Neural progenitor cell (in vitro differentiated cells): ENCODE results near the gene LRRC17. TPM values are rescaled to one million over a fixed set of nuclear protein-coding genes. Genes with fewer than 3 reads are reported as not detected.

Experiments
- DNase-seq: peaks from one replicate; pipeline ENCODE4 v3.0.0-alpha.2; 2016; ENCODE audit warnings: low spot score
- H2AFZ ChIP-seq: fragments of 200-600 bp; sonication (generic); replicated peaks from 2 replicates; pipeline ENCODE4 v1.6.1; 2016; ENCODE audit warnings: antibody characterized with exemption
- H3F3A ChIP-seq: fragments of 200-600 bp; sonication (generic); 2 replicates; pipeline ENCODE4 v1.6.1; 2016; ENCODE audit warnings: antibody characterized with exemption, low read depth
- H3K27ac ChIP-seq: fragments of 200-600 bp; sonication (generic); 2 replicates; pipeline ENCODE4 v1.5.1; 2016; ENCODE audit warnings: mild to moderate bottlenecking
- H3K27me3 ChIP-seq: fragments of 200-600 bp; sonication (generic); 2 replicates; pipeline ENCODE4 v1.6.1; 2016; ENCODE audit warnings: mild to moderate bottlenecking, moderate library complexity
- H3K36me3 ChIP-seq: fragments of 200-600 bp; sonication (generic); 2 replicates; pipeline ENCODE4 v1.5.1; 2016
- H3K4me1 ChIP-seq: fragments of 200-600 bp; sonication (generic); 2 replicates; pipeline ENCODE4 v1.6.1; 2016; ENCODE audit warnings: mixed run types
- H3K4me2 ChIP-seq: fragments of 200-600 bp; sonication (generic); 2 replicates; pipeline ENCODE4 v1.6.1; 2016
- H3K4me3 ChIP-seq: fragments of 200-600 bp; sonication (generic); 2 replicates; pipeline ENCODE4 v1.5.1; 2016
- H3K79me2 ChIP-seq: fragments of 200-600 bp; sonication (generic); 2 replicates; pipeline ENCODE4 v1.6.1; 2016; ENCODE audit warnings: low read depth
- H3K9ac ChIP-seq: fragments of 200-600 bp; sonication (generic); 2 replicates; pipeline ENCODE4 v1.6.1; 2016
- H3K9me3 ChIP-seq: fragments of 200-600 bp; sonication (generic); 2 replicates; pipeline ENCODE4 v1.5.1; 2016; ENCODE audit warnings: low read depth
- H4K20me1 ChIP-seq: fragments of 200-600 bp; sonication (generic); 2 replicates; pipeline ENCODE4 v1.6.1; 2016; ENCODE audit warnings: low read depth
- H3K27ac Mint-ChIP-seq: 3 replicates; pipeline ENCODE4 v1.8.0; 2021; ENCODE audit warnings: mixed read lengths
- H3K27me3 Mint-ChIP-seq: 2 replicates; pipeline ENCODE4 v1.8.0; 2022; ENCODE audit warnings: low read depth, mild to moderate bottlenecking, inconsistent platforms, moderate library complexity, mixed read lengths; ENCODE audit not compliant: insufficient read depth
- H3K36me3 Mint-ChIP-seq: 3 replicates; pipeline ENCODE4 v1.8.0; 2021; ENCODE audit warnings: mixed read lengths
- H3K4me1 Mint-ChIP-seq: 3 replicates; pipeline ENCODE4 v1.8.0; 2021; ENCODE audit warnings: mixed read lengths
- H3K4me3 Mint-ChIP-seq: 3 replicates; pipeline ENCODE4 v1.8.0; 2021; ENCODE audit warnings: mild to moderate bottlenecking, moderate library complexity, mixed read lengths
- H3K9me3 Mint-ChIP-seq: 3 replicates; pipeline ENCODE4 v1.8.0; 2020; ENCODE audit warnings: mixed read lengths
- EZH2 ChIP-seq: fragments of 200-600 bp; sonication (generic); IDR thresholded peaks from 2 replicates; pipeline ENCODE4 v1.6.1; 2017; ENCODE audit warnings: antibody characterized with exemption, mild to moderate bottlenecking, moderate library complexity
- EZH2phosphoT487 ChIP-seq: fragments of 200-600 bp; sonication (generic); IDR thresholded peaks from 2 replicates; pipeline ENCODE4 v1.6.1; 2017; ENCODE audit warnings: antibody characterized with exemption
- total RNA-seq: library from RNA; depleted of rRNA; stranded (reverse); fragments of >200 nt; gene quantifications from 2 replicates; pipeline ENCODE4 v1.2.3, GENCODE V29; 2015; ENCODE audit warnings: low replicate concordance
- TF ChIP-seq, protein P1 (sequence below): fragments of 200-600 bp; sonication (generic); IDR thresholded peaks from 2 replicates; pipeline ENCODE4 v1.5.1; 2017; ENCODE audit warnings: antibody characterized with exemption, mild to moderate bottlenecking

The LRRC17 gene
- total RNA-seq, 1 donor from 2014 or later = 4.6 TPM

DNA sequence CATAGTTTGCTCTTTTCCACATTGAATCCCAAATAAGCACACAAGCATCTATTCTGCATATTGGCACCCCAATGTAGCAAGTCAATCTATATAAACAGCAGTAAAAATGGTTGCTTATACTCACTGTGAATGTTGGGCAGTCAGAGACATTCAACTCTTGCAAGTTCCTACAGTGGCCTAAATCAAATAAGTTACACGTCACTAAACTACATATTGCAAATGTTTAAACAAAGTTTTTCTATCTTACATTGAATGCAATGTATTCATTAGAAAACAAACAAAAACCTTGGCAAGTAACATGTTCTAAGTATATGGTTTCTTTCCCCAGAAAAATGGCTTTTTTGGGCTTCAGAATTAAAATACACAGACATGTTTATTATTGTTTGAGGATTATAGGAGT, 19.0 kb downstream of the LRRC17 start:
- H3K4me1 ChIP-seq = peaks cover 46% of the 10 kb centered on the region
- no peaks in the 10 kb centered on the region for H3K36me3 ChIP-seq
- no peaks in the 10 kb centered on the region for H3K27me3 ChIP-seq
- no peaks in the 10 kb centered on the region for H3K9me3 ChIP-seq
- no peak overlapping the region for H2AFZ ChIP-seq
- H3K9me3 Mint-ChIP-seq = no peaks in the 10 kb centered on the region
- no peak overlapping the region for H3K4me3 ChIP-seq
- peaks cover 2% of the 10 kb centered on the region for H3K36me3 Mint-ChIP-seq
- H3K27ac ChIP-seq = no peak overlapping the region
- H3K79me2 ChIP-seq = no peaks in the 10 kb centered on the region
- H3K4me2 ChIP-seq = no peak overlapping the region
- no peak overlapping the region for H3K27ac Mint-ChIP-seq
- peaks cover 32% of the 10 kb centered on the region for H3K4me1 Mint-ChIP-seq
- H3K27me3 Mint-ChIP-seq = peaks cover 2% of the 10 kb centered on the region
- H4K20me1 ChIP-seq = no peaks in the 10 kb centered on the region
- no peak overlapping the region for H3K4me3 Mint-ChIP-seq
- no peak overlapping the region for H3K9ac ChIP-seq
- TF ChIP-seq, protein P1, sequence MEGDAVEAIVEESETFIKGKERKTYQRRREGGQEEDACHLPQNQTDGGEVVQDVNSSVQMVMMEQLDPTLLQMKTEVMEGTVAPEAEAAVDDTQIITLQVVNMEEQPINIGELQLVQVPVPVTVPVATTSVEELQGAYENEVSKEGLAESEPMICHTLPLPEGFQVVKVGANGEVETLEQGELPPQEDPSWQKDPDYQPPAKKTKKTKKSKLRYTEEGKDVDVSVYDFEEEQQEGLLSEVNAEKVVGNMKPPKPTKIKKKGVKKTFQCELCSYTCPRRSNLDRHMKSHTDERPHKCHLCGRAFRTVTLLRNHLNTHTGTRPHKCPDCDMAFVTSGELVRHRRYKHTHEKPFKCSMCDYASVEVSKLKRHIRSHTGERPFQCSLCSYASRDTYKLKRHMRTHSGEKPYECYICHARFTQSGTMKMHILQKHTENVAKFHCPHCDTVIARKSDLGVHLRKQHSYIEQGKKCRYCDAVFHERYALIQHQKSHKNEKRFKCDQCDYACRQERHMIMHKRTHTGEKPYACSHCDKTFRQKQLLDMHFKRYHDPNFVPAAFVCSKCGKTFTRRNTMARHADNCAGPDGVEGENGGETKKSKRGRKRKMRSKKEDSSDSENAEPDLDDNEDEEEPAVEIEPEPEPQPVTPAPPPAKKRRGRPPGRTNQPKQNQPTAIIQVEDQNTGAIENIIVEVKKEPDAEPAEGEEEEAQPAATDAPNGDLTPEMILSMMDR = no peak
- TF ChIP-seq EZH2 (no peak), EZH2phosphoT487 (no peak)
- peaks cover 38% of the 10 kb centered on the region for H3F3A ChIP-seq
- DNase-seq = no peak

DNA sequence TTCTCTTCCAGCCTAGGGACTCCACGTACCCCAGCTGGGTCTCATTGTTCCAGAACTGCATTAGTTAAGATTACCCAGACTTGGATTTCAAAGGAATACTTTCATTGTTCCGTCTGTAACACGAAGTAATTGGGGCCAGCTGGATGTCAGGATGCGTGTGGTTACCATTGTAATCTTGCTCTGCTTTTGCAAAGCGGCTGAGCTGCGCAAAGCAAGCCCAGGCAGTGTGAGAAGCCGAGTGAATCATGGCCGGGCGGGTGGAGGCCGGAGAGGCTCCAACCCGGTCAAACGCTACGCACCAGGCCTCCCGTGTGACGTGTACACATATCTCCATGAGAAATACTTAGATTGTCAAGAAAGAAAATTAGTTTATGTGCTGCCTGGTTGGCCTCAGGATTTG, 21.0 kb downstream of the LRRC17 start:
- H3K4me1 Mint-ChIP-seq = peaks cover 22% of the 10 kb centered on the region
- peak overlapping the region; percentile 2 for H3K4me3 ChIP-seq

DNA sequence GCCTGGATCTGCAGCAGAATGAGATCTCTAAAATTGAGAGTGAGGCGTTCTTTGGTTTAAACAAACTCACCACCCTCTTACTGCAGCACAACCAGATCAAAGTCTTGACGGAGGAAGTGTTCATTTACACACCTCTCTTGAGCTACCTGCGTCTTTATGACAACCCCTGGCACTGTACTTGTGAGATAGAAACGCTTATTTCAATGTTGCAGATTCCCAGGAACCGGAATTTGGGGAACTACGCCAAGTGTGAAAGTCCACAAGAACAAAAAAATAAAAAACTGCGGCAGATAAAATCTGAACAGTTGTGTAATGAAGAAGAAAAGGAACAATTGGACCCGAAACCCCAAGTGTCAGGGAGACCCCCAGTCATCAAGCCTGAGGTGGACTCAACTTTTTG, 21.4 kb downstream of the LRRC17 start:
- peak overlapping the region; percentile 54 for H2AFZ ChIP-seq

More for the DNA sequence above, 21.0 kb downstream of the LRRC17 start:
- peak overlapping the region; percentile 97 for H3K27ac ChIP-seq
- H3K79me2 ChIP-seq = no peaks in the 10 kb centered on the region
- Mint-ChIP-seq H3K9me3 (no peaks in the 10 kb centered on the region), H3K36me3 (peaks cover 2% of the 10 kb centered on the region), H3K4me3 (peak overlapping the region; percentile 71), H3K27ac (peak overlapping the region; percentile 67), H3K27me3 (no peaks in the 10 kb centered on the region)
- H3K4me2 ChIP-seq = peak overlapping the region; percentile 47
- H3K36me3 ChIP-seq = no peaks in the 10 kb centered on the region
- no peaks in the 10 kb centered on the region for H3K9me3 ChIP-seq
- H3K9ac ChIP-seq = no peak overlapping the region
- H3K27me3 ChIP-seq = no peaks in the 10 kb centered on the region
- H3F3A ChIP-seq = peaks cover 38% of the 10 kb centered on the region
- H2AFZ ChIP-seq = peak overlapping the region; percentile 54
- H3K4me1 ChIP-seq = peaks cover 32% of the 10 kb centered on the region
- peak; percentile 94 for DNase-seq
- no peaks in the 10 kb centered on the region for H4K20me1 ChIP-seq
- no peak for TF ChIP-seq EZH2

DNA sequence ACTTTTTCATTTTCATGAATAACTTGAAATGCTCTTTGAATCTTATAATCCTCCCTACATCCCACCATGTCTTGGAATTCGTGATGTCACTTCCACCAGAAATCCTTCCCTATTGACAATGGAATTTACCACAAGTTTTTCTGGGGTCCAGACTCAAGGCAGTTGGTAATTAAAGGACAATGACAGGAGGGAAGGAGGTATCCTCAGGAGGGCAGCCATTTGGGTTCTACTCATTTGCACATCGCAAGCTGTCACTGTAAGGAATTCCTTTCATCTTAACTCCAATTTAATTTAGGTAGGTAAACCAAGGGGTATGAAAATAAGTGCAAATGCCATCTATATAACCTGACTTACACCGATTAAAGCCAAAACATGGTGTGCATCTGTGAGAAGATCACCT, 21.9 kb downstream of the LRRC17 start:
- H3F3A ChIP-seq = peaks cover 38% of the 10 kb centered on the region
- H3K36me3 ChIP-seq = no peaks in the 10 kb centered on the region
- peak overlapping the region; percentile 46 for H3K4me2 ChIP-seq
- H3K9me3 ChIP-seq = no peaks in the 10 kb centered on the region
- Mint-ChIP-seq H3K27ac (no peak overlapping the region), H3K36me3 (peaks cover 2% of the 10 kb centered on the region), H3K27me3 (no peaks in the 10 kb centered on the region), H3K4me1 (peaks cover 22% of the 10 kb centered on the region), H3K9me3 (no peaks in the 10 kb centered on the region), H3K4me3 (no peak overlapping the region)
- no peak overlapping the region for H2AFZ ChIP-seq
- no peaks in the 10 kb centered on the region for H3K27me3 ChIP-seq
- H3K9ac ChIP-seq = no peak overlapping the region
- peak; percentile 66 for DNase-seq
- H3K79me2 ChIP-seq = no peaks in the 10 kb centered on the region
- peaks cover 32% of the 10 kb centered on the region for H3K4me1 ChIP-seq
- peak overlapping the region; percentile 97 for H3K27ac ChIP-seq
- TF ChIP-seq EZH2 (no peak), EZH2phosphoT487 (no peak)
- TF ChIP-seq, protein P1 = no peak
- H4K20me1 ChIP-seq = no peaks in the 10 kb centered on the region
- H3K4me3 ChIP-seq = no peak overlapping the region

More for the DNA sequence above, 21.4 kb downstream of the LRRC17 start:
- Histone ChIP-seq H3F3A (peaks cover 38% of the 10 kb centered on the region), H3K9ac (no peak overlapping the region), H3K27ac (peak overlapping the region; percentile 97), H4K20me1 (no peaks in the 10 kb centered on the region), H3K9me3 (no peaks in the 10 kb centered on the region), H3K4me1 (peaks cover 32% of the 10 kb centered on the region), H3K4me3 (peak overlapping the region; percentile 2), H3K4me2 (peak overlapping the region; percentile 46), H3K79me2 (no peaks in the 10 kb centered on the region), H3K27me3 (no peaks in the 10 kb centered on the region), H3K36me3 (no peaks in the 10 kb centered on the region)
- Mint-ChIP-seq H3K27me3 (no peaks in the 10 kb centered on the region), H3K36me3 (peaks cover 2% of the 10 kb centered on the region), H3K4me3 (no peak overlapping the region), H3K4me1 (peaks cover 22% of the 10 kb centered on the region), H3K27ac (no peak overlapping the region), H3K9me3 (no peaks in the 10 kb centered on the region)
- DNase-seq = peak; percentile 13
- TF ChIP-seq, protein P1 = no peak
- TF ChIP-seq EZH2 (no peak), EZH2phosphoT487 (no peak)
